ENCODE measurements around the gene UBE2A. TPM values are rescaled to one million over a fixed set of nuclear protein-coding genes. Genes with fewer than 3 reads are reported as not detected.

UBE2A gene
- total RNA-seq, 2 donors from 2014 or later, result 48.1 to 78.2 TPM

DNA sequence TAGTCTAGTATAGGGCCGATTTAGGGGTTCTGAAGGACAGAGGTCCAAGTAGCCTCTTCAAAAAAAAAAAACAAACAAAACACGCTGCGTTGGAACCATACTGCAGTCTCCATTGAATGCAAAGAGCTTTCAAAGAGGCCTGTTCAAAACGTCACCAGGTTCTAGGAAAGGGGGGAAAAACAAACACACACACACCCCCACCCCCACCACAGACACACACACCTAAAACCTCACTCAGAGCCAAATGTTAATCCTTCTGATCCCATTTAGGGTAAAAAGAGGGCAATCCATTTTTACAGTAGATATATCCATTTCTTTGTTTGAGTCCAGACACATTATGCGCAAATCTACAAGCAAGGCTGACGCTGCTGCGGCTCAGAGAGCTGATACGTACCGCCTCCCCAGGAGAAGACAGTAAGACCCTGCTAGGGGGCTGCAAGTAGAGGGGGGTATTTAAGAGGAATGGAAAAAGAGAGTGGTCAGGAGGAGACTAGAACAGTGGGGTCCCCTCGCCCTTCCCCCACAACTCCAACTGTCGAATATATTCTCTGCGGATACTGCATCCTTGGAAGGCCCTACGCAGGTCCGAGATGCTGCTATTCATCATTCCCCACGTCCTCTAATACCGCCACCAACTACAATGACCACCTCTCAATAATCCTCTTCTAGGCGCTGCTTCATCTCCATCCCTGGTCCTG lies 30.6 kb downstream of the UBE2A start:
- peaks cover 12 to 13% of the 10 kb centered on the region in 2 donors for H3K36me3 Mint-ChIP-seq
- no peaks in the 10 kb centered on the region for H3K9me3 Mint-ChIP-seq
- peak overlapping the region; percentile 94 to 97 for H3K27ac Mint-ChIP-seq
- DNase-seq (ENCODE audit: low spot score in 2 of 2), result no peak
- ATAC-seq, result no peak

DNA sequence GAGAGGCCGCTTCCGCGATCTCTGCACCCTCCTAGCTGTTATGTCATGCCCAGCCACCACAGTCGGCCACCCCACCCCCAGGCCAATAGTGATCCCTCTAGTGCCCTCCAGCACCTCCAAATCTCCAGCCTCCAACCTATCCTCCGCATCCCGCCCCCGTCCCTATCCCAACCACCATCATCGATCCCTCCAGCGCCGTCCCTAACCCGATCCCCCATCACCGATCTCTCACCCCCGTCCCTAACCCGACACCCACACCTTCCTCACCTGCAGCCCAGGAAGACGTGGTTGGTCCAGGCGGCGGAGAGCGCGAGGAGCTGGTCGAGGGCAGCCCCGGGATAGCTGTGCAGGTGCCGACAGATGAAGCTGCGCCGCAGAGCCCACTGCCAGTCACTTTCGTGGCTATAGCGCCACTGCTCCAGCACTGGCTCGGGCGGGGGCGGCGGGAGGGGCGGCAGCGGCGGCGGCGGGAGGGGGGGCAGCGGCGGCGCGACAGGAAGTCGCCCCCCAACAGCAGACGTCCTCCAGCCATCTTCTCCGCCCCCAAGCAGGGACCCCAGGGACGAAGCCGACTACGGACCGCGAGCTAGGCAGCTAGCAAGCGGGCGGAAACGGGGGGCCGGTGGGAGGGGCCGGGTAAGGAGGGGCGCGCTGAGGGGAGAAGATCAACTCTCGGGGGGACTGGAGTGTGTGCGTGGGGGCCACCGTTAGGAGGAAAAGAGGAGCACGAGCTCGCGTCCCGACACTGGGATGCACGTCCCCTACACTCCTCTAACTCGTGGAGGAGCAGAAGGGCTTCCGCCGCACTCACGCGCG lies 31.3 kb downstream of the UBE2A start:
- H3K36me3 Mint-ChIP-seq, result peaks cover 12 to 13% of the 10 kb centered on the region in 2 donors
- H3K27ac Mint-ChIP-seq, result peak overlapping the region; percentile 97 to 98
- peak; percentile 32 to 54 for DNase-seq (ENCODE audit: low spot score in 2 of 2)
- no peaks in the 10 kb centered on the region for H3K9me3 Mint-ChIP-seq
- ATAC-seq, result peak; percentile 55 to 65

DNA sequence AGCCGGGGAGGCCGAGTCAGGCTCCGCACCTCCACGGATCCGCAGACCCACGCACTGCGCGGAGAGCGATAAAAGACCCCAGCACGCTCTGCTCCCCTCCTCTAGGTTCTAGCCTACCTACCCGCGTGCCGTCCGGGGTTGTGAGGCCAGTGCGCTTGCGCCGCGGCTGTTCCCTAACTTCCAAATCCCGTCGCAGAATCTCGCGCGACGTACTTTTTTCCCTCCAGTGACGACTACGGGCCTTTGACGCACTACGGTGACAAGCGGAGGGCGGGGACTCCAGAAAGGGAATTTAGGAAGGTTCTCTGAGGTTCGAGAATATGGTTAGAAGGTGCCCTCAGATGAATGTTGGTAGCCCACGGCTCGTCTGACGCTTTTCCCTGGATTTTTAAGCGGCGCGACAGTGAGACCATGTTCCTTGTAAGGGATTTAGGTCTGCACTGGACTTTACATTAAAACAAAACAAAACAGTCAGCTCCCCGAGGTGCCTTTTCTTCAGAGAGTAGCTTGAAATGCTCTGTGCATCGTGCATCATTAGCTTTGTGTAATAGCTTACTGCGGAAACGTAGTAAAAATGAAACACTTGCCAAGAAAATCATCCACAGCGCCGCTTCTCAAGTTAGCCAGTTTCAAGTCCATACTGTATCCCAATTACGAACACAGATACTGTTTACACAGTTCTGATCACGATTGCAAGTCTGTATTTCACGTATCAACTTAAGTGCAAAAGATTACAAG lies 32.1 kb downstream of the UBE2A start, which contains the start of gene NKRF:
TSS of gene NKRF (minus strand) at position 145 of the 738 bp plus-strand sequence.
- peak within 1 kb of the TSS; percentile 97 to 98 for H3K27ac Mint-ChIP-seq
- DNase-seq (ENCODE audit: low spot score in 2 of 2), result peak; percentile 86 to 89
- H3K9me3 Mint-ChIP-seq, result no peaks in the 10 kb centered on the region
- ATAC-seq, result peak; percentile 82 to 89
- H3K36me3 Mint-ChIP-seq, result peaks cover 12 to 13% of the 10 kb centered on the region in 2 donors

DNA sequence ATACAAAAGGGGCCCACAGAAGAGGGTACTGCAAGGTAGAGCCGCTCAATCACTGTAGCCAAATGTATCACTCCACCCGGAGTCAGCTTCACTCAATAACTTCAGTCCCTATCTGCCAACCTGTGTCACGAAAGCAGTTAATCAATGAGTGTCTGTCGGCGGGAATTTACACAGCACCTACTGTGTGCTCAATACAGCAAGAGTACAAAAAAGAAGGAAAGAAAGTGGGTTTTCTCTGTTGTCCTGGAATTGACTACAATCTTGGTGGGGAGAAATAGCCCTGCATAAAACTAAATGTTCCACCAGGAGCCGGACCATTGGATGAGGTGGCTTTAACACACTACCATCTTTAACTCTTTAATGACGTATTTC lies 32.6 kb downstream of the UBE2A start:
- Mint-ChIP-seq H3K9me3 (no peaks in the 10 kb centered on the region), H3K27ac (peak overlapping the region; percentile 97 to 98), H3K36me3 (peaks cover 12 to 13% of the 10 kb centered on the region in 2 donors)
- ATAC-seq (no peak), DNase-seq (ENCODE audit: low spot score in 2 of 2) (no peak)

DNA sequence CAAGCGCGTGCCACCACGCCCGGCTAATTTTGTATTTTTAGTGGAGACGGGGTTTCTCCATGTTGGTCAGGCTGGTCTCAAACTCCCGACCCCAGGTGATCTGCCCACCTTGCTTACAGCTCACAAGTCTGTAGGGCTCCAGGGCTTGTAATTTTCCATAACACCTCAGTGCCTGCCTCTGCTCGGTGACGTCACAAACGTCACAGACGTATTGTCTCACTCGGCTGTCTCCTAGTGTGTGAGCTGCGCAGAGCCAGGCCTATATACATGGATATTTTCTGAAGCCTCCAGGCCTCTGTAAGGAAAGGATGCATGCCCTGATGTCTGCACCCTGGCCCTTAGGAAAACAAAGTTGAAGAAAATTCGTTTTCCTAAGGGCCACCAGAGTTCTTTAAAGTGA lies 40.4 kb downstream of the UBE2A start:
- DNase-seq (ENCODE audit: low spot score in 2 of 2), result no peak
- H3K36me3 Mint-ChIP-seq, result no peaks in the 10 kb centered on the region
- ATAC-seq, result no peak
- H3K27ac Mint-ChIP-seq, result peak overlapping the region in 1 of 2 donors; percentile 35
- H3K9me3 Mint-ChIP-seq, result no peaks in the 10 kb centered on the region

DNA sequence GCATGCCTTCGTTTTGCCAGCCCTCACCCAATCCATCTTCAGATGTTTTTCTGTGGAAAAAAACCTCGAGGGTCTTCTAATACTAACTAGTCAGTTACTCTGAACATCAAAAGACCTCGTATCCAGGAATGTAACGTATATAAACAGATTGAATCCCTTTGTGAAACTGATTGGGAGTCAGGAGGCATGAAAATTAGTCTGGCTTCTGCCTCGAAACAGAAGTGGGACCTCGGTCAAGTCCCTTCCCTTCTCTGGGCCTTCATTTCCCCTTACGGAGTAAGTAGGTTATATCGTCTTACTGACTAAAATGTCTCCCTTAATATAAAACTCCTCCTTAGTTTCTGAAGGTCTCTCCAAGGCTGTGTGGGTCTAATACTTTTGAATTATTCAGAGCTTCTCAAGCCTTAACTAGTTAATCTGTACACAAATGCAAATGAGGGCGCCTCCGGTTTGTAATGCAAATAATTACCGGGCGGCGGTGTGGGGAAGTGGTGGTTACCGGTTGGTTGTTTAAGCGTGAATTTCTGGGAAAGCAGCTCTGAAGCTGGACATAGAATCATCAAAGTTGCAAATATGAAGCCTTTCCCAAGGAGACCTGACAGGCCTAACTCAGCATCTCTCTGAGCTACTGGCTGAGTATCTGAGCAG lies 43.3 kb downstream of the UBE2A start:
- ATAC-seq (no peak), DNase-seq (ENCODE audit: low spot score in 2 of 2) (no peak)
- no peak overlapping the region for H3K27ac Mint-ChIP-seq
- no peaks in the 10 kb centered on the region for H3K9me3 Mint-ChIP-seq
- no peaks in the 10 kb centered on the region for H3K36me3 Mint-ChIP-seq

DNA sequence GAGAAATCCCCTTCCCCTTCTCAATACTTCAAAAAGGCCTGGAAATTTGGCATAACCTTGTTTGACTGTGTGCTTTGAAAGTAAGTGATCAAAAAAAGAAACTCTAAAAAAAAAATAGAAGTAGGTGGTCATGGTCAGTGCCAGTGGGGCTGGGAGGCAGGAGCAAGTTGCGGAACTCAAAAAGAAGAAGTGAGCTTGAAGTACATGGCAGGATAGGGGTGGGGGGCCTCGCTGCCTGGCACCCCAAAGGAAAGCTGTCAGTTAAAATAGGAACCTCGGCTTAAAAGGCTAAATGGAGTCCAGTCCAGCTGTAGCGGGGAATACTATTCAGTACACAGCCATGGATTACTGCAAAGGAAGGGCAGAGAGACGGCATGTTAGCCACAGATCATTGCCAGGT lies 44.1 kb downstream of the UBE2A start:
- H3K27ac Mint-ChIP-seq, result no peak overlapping the region
- ATAC-seq (no peak), DNase-seq (ENCODE audit: low spot score in 2 of 2) (no peak)
- no peaks in the 10 kb centered on the region for H3K36me3 Mint-ChIP-seq
- no peaks in the 10 kb centered on the region for H3K9me3 Mint-ChIP-seq

DNA sequence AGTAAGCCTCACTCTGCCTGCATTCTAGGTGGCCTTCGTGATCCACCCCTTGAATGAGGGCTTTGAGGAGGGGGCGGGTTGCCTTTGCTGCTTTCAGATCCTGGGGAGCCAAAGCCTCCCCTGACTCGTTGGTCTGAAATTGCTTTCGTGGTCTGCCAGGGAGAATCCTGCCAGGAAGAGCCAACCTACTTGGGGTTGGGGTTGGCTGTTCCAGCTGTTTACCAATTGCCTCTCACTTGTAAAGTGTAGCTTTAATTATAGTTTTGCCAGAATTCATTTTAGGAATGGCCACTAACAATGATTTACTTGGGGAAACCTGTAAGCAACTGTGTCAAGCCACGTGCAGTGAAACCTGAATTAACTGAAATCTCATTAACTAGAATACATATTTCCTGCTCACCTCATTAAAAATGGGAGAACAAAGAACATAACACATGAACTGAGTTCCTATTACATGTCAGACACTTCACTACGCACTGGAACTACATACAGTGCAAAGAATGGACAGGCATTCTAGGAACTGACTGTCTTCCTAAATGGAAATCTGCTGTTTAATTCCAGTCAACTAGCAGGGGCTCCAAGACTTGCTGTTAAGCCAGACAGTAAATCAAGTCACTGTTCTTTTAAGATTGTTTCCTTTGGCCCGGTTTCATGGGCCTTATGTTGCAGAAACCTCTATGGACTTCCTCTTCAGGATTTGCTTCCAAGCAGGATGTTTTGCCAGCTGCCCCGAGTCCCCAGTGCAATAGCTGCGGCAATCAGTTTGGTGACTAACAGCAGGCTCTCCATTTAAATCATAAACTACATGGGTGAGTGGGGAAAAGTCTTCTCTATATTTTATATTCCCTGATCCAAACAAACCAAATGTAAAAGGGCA lies 48.2 kb downstream of the UBE2A start:
- Mint-ChIP-seq H3K9me3 (no peaks in the 10 kb centered on the region), H3K27ac (no peak overlapping the region), H3K36me3 (no peaks in the 10 kb centered on the region)
- ATAC-seq (no peak), DNase-seq (ENCODE audit: low spot score in 2 of 2) (no peak)

DNA sequence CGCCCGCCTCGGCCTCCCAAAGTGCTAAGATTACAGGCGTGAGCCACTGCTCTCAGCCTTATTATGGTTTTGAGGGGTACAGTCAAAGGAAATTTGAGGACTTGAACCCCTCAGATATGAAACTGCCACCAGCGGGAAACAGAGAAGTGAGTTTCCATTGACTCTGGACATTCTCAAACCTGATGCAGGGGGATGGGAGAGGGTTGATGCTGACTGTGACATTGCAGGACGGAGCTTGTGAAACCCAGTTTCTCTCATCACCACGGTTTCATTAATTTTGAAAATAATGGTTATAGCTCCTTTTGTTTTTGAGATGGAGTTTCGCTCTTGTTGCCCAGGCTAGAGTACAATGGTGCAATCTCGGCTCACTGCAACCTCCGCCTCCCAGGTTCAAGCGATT lies 50.1 kb downstream of the UBE2A start:
- DNase-seq (ENCODE audit: low spot score in 2 of 2) (no peak), ATAC-seq (no peak)
- Mint-ChIP-seq H3K36me3 (peaks cover 4 to 6% of the 10 kb centered on the region in 2 donors), H3K27ac (no peak overlapping the region), H3K9me3 (no peaks in the 10 kb centered on the region)

DNA sequence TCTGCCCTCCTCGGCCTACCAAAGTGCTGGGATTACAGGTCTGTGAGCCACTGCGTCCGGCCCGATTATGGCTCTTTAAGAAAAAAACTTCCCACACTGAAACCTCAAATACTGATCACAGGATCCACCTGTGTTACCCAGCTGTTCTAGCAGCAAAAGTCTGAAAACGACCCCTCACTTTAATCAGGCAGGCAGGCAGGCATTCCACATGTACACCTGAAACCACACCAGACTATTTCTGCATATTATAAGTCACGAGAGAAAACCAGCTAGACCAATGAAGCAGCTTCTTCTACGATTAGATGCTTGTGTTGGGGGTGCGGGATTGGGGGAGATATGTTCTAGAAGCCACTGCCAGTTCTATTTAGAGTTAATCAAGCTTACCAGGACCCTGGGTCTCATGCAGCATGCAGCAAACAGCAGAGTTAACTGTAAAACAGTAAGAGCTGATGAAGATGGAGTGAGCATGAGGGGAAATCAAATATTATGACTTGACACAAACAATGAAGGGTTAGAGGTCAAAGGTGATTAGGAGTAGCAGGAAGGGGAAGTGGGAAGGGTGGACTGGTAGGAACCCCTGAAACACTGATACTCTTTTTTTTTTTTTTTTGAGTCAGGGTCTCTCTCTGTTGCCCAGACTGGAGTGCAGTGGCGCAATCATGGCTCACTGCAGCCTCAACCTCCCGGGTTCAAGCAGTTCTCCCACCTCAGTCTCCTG lies 50.7 kb downstream of the UBE2A start:
- ATAC-seq (no peak), DNase-seq (ENCODE audit: low spot score in 2 of 2) (no peak)
- no peak overlapping the region for H3K27ac Mint-ChIP-seq
- no peaks in the 10 kb centered on the region for H3K9me3 Mint-ChIP-seq
- peaks cover 6 to 8% of the 10 kb centered on the region in 2 donors for H3K36me3 Mint-ChIP-seq

DNA sequence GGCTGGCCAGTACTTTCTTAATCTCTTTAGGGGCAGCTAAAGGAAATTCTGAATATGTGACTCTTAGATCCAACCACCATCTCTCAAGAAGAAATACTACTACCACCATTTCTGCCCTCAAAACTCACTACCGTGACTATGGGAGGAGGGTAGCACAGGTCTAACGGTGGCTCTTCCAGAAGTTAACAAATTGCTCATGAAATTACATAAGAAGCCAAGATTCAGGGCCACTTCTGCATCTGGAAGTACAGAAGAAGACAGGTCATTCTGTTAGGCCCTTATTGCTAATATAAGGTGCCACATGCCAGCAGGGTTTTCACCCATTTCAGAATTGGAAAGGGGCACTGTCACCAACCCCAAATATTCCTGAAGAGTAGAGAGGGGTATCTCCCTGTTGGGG lies 51.5 kb downstream of the UBE2A start:
- ATAC-seq (no peak), DNase-seq (ENCODE audit: low spot score in 2 of 2) (no peak)
- no peaks in the 10 kb centered on the region for H3K9me3 Mint-ChIP-seq
- peak overlapping the region in 1 of 2 donors; percentile 84 for H3K27ac Mint-ChIP-seq
- peaks cover 6 to 8% of the 10 kb centered on the region in 2 donors for H3K36me3 Mint-ChIP-seq

Other genes with a start within 250 kb of the UBE2A start
- 1 to 10 TPM; 1.8 to 9.2 TPM for gene SLC25A43, start 175.2 kb upstream of the UBE2A start, total RNA-seq
- 100 to 1,000 TPM; 598 to 874 TPM for gene SLC25A5, start 106.1 kb upstream of the UBE2A start, total RNA-seq
- gene STEEP1, start 9.2 kb upstream of the UBE2A start, total RNA-seq, result 10 to 100 TPM; 22.0 to 25.5 TPM
- 10 to 100 TPM; 17.1 to 21.9 TPM for gene NKRF, start 31.9 kb downstream of the UBE2A start, total RNA-seq
- gene SEPTIN6, start 118.6 kb downstream of the UBE2A start, total RNA-seq, result 100 to 1,000 TPM; 110 to 233 TPM
- under 1 TPM in 1 of 2 donors, not detected in 1; 0.53 TPM for gene SOWAHD, start 184.0 kb downstream of the UBE2A start, total RNA-seq
- 1,000 to 10,000 TPM; 2,603 to 3,012 TPM for gene RPL39, start 217.1 kb downstream of the UBE2A start, total RNA-seq

Measured in activated naive CD4-positive, alpha-beta T cell treated with anti-CD3 and anti-CD28 coated beads, Interleukin-2, amount 50 U/mL, for 72 hours (primary cell).